T-cell (primary cell): ENCODE results near the gene OPHN1. TPM values are rescaled to one million over a fixed set of nuclear protein-coding genes. Genes with fewer than 3 reads are reported as not detected.

Experiments
- ATAC-seq, 4 experiments: fragments of 200-7000 bp in 3 of 4; fragments of 150-1000 bp in 1 of 4; cut with Tn5 transposase; replicated peaks in 1 of 4; 1 replicate in 3 of 4; 2 replicates in 1 of 4; pipeline ENCODE4 v1.10.0; 2021; ENCODE audit warnings: moderate library complexity in 3 of 4, mild to moderate bottlenecking in 2 of 4, moderate number of reproducible peaks in 1 of 4
- CTCF ChIA-PET, 2 donors: fragments of 300-600 bp; sonication (Branson Sonifier 250); formaldehyde crosslinking; loops; one replicate each; lab custom pipeline; 2022; ENCODE audit warnings: antibody characterized with exemption in 2 of 2; lab: Charles Lee
- POLR2A ChIA-PET, 2 donors: fragments of 300-600 bp; sonication (Branson Sonifier 250); formaldehyde crosslinking; loops; one replicate each; lab custom pipeline; 2022; ENCODE audit warnings: antibody characterized with exemption in 2 of 2; lab: Charles Lee
- DNase-seq, 35 experiments: peaks; one replicate each; pipeline versions ENCODE4 v3.0.0 to v3.0.0-alpha.2; 2013 to 2023
- H3K27ac ChIP-seq: one replicate; pipeline ENCODE4 v1.5.1; 2013; ENCODE audit warnings: low read length
- H3K27me3 ChIP-seq, 2 experiments: replicated peaks in 1 of 2; 1 replicate in 1 of 2; 2 replicates in 1 of 2; pipeline versions ENCODE4 v1.6.1 to v1.7.0; 2013; ENCODE audit warnings: low read length in 1 of 2, mixed read lengths in 1 of 2; ENCODE audit not compliant: control insufficient read depth in 2 of 2, insufficient read depth in 2 of 2; ENCODE audit errors: extremely low read depth in 1 of 2
- H3K36me3 ChIP-seq, 2 donors: 1 replicate in 1 of 2; 2 replicates in 1 of 2; pipeline versions ENCODE4 v1.6.1 to v1.7.0; 2013; ENCODE audit warnings: low read length in 1 of 2; ENCODE audit not compliant: control insufficient read depth in 2 of 2, insufficient read depth in 1 of 2; ENCODE audit errors: extremely low read depth in 1 of 2
- H3K4me1 ChIP-seq, 2 experiments: 1 replicate in 1 of 2; 2 replicates in 1 of 2; pipeline versions ENCODE4 v1.6.1 to v1.7.0; 2013; ENCODE audit warnings: low read length in 2 of 2, mixed read lengths in 1 of 2; ENCODE audit not compliant: insufficient read depth in 2 of 2, control insufficient read depth in 1 of 2; ENCODE audit errors: extremely low read depth in 1 of 2
- H3K4me3 ChIP-seq, 2 donors: 1 replicate in 1 of 2; 2 replicates in 1 of 2; pipeline versions ENCODE4 v1.5.1 to v1.7.0; 2013; ENCODE audit warnings: mild to moderate bottlenecking in 2 of 2, low read length in 1 of 2, moderate library complexity in 1 of 2; ENCODE audit not compliant: control insufficient read depth in 1 of 2; ENCODE audit errors: extremely low read depth in 1 of 2
- H3K9me3 ChIP-seq: 2 replicates; pipeline ENCODE4 v1.7.0; 2013
- H3K27ac Mint-ChIP-seq, 2 donors: one replicate each; pipeline ENCODE4 v1.8.0; 2020 to 2021; ENCODE audit warnings: mild to moderate bottlenecking in 2 of 2, mixed read lengths in 2 of 2
- H3K27me3 Mint-ChIP-seq, 2 donors: one replicate each; pipeline ENCODE4 v1.8.0; 2021 to 2022; ENCODE audit warnings: mixed read lengths in 2 of 2
- H3K36me3 Mint-ChIP-seq: one replicate; pipeline ENCODE4 v1.8.0; 2021; ENCODE audit warnings: mixed read lengths
- H3K4me1 Mint-ChIP-seq, 3 donors: one replicate each; pipeline ENCODE4 v1.8.0; 2020 to 2022; ENCODE audit warnings: mixed read lengths in 3 of 3, mild to moderate bottlenecking in 1 of 3
- H3K4me3 Mint-ChIP-seq, 3 donors: one replicate each; pipeline ENCODE4 v1.8.0; 2020 to 2022; ENCODE audit warnings: mild to moderate bottlenecking in 3 of 3, mixed read lengths in 3 of 3, moderate library complexity in 3 of 3
- H3K9me3 Mint-ChIP-seq, 3 donors: one replicate each; pipeline ENCODE4 v1.8.0; 2020 to 2022; ENCODE audit warnings: mixed read lengths in 3 of 3
- WGBS: methylation state at CpG from one replicate; pipeline ENCODE4 v1.1.5; 2013; ENCODE audit warnings: missing lambda C conversion rate; ENCODE audit not compliant: insufficient coverage; 5-methylcytosine and 5-hydroxymethylcytosine counted together
- total RNA-seq, 35 experiments: library from RNA in 6 of 35; stranded (reverse) in 6 of 35; fragments of 120-200 nt in 1 of 35; gene quantifications; one replicate each; pipeline versions ENCODE4 v1.2.1 to v1.2.4 and lab custom pipeline; 2013 to 2026

The OPHN1 gene
- total RNA-seq, 5 donors from 2014 or later (not counting 1 experiment from before 2014, with no cell fraction given), result 0.07 to 0.25 (median 0.15) TPM

DNA sequence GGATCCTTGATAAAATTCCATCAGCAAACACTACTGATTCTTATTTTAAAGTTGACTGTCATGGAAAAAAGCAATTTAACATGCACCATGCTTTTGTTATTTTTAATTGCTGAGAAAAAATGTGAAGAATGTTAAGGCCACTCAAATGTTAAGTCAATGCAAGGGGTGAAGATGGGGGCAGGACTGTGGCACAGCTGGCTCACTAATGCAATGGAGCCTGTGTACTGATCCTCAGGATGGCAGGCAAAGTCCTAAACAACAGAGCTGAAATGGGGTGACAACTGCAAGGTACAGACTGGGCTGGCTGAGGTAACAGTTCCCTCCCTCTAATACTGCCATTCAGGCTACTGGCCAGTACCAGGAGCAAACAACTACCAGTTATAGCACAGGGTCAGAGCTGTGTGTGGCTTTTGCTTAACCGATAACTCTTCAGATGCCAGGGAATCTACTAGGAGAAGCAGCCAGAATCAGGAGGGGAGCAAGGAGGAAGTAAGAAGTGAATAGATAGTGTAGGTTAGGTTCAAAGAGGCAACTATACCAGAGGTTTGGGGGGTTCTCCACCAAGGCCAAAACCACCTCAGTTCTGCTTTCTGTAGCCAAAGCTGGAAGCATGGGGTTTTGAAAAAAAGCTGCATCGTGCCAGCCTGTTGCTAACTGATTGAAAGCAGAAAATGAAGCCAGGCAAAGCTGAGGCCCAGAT is 372.6 kb downstream of the OPHN1 start:
- Histone ChIP-seq H3K4me1 (no peaks in the 10 kb centered on the region), H3K4me3 (no peak overlapping the region), H3K27ac (no peak overlapping the region), H3K9me3 (no peaks in the 10 kb centered on the region), H3K27me3 (no peaks in the 10 kb centered on the region), H3K36me3 (no peaks in the 10 kb centered on the region)
- Mint-ChIP-seq H3K36me3 (no peaks in the 10 kb centered on the region), H3K4me3 (no peak overlapping the region), H3K27ac (no peak overlapping the region), H3K9me3 (no peaks in the 10 kb centered on the region), H3K27me3 (no peaks in the 10 kb centered on the region), H3K4me1 (no peaks in the 10 kb centered on the region)
- ChIA-PET POLR2A (no interaction called here), CTCF (no interaction called here)
- WGBS, result 0% methylated on average over 1 of the region's 2 CpGs
- ATAC-seq (no peak), DNase-seq (no peak)

- no CpG with 5 or more reads among the region's 1 CpG for WGBS
- Mint-ChIP-seq H3K4me1 (no peaks in the 10 kb centered on the region), H3K27ac (no peak overlapping the region), H3K9me3 (no peaks in the 10 kb centered on the region), H3K4me3 (no peak overlapping the region), H3K27me3 (no peaks in the 10 kb centered on the region), H3K36me3 (no peaks in the 10 kb centered on the region)
- Histone ChIP-seq H3K36me3 (no peaks in the 10 kb centered on the region), H3K4me3 (no peak overlapping the region), H3K27ac (no peak overlapping the region), H3K9me3 (no peaks in the 10 kb centered on the region), H3K4me1 (no peaks in the 10 kb centered on the region), H3K27me3 (no peaks in the 10 kb centered on the region)
- ChIA-PET CTCF (no interaction called here), POLR2A (no interaction called here)
- DNase-seq, result no peak
- ATAC-seq, result no peak
Measured at GRCh38 chrX:68059469-68059868, 373.8 kb downstream of the OPHN1 start.

- no peaks in the 10 kb centered on the region for H3K27me3 ChIP-seq
- ChIA-PET CTCF (no interaction called here), POLR2A (no interaction called here)
- no peak overlapping the region for H3K4me3 Mint-ChIP-seq
- H3K27ac Mint-ChIP-seq, result no peak overlapping the region
- peaks cover 0 to 5% of the 10 kb centered on the region in 2 donors for H3K27me3 Mint-ChIP-seq
- H3K36me3 Mint-ChIP-seq, result no peaks in the 10 kb centered on the region
- DNase-seq (no peak), ATAC-seq (no peak)
- no peak overlapping the region for H3K4me3 ChIP-seq
- H3K9me3 ChIP-seq, result no peaks in the 10 kb centered on the region
- no peaks in the 10 kb centered on the region for H3K36me3 ChIP-seq
- no peaks in the 10 kb centered on the region for H3K9me3 Mint-ChIP-seq
- no peak overlapping the region for H3K27ac ChIP-seq
- no peaks in the 10 kb centered on the region for H3K4me1 Mint-ChIP-seq
- no peaks in the 10 kb centered on the region for H3K4me1 ChIP-seq
- WGBS, result 100% methylated on average over 1 of the region's 3 CpGs
Measured at GRCh38 chrX:68049466-68049865, 383.8 kb downstream of the OPHN1 start.

DNA sequence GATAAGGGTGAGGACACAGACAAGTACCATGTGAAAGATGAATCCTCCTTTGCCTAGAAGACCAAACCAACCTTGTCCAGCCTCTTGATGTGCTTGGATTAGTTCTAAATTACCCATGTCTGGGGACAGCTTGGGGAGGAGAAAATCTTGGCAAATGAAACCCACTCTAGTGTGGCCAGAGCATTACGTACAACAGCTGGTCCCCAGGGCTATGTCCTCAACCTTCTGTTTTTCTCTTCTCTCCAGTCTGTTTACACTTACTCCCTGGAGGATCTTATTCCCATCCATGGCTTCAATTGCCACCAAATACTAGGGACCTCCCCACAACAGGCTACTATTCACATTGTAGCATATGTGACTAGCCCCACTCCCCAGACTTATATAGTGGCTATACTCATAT is 384.5 kb downstream of the OPHN1 start:
- no peaks in the 10 kb centered on the region for H3K4me1 Mint-ChIP-seq
- Histone ChIP-seq H3K4me1 (no peaks in the 10 kb centered on the region), H3K36me3 (no peaks in the 10 kb centered on the region), H3K27ac (no peak overlapping the region), H3K27me3 (no peaks in the 10 kb centered on the region), H3K4me3 (no peak overlapping the region), H3K9me3 (no peaks in the 10 kb centered on the region)
- DNase-seq, result no peak
- no peaks in the 10 kb centered on the region for H3K36me3 Mint-ChIP-seq
- no CpG with 5 or more reads among the region's 1 CpG for WGBS
- H3K27me3 Mint-ChIP-seq, result peaks cover 0 to 5% of the 10 kb centered on the region in 2 donors
- ChIA-PET CTCF (no interaction called here), POLR2A (no interaction called here)
- no peaks in the 10 kb centered on the region for H3K9me3 Mint-ChIP-seq
- ATAC-seq, result no peak
- no peak overlapping the region for H3K27ac Mint-ChIP-seq
- no peak overlapping the region for H3K4me3 Mint-ChIP-seq

DNA sequence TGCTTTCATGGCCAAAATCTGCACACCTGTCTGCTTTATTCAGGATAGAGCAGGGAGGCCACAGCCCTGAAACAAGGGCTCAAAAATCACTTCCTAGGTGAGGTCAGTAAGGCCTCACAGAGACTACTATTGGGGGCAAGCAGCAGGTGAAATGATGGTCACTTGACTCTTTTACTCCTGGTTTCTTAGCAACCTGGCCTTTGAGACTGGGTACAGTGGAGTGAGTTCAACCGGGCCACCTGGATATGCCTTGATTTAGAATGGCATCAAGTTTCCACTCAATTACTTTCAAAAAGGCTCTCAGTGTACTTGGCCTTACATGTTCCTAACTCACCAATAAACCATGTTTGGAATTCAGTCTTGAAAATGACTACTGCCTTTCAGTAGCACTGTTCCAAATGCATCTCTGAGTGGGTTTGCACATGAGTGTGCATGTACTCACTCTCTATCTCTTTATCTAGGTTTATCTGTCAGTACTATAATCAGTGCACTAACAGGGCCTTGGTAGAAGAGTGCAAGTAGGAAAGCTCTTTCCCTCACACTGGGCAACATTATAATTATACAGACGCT is 388.2 kb downstream of the OPHN1 start:
- no peak overlapping the region for H3K4me3 ChIP-seq
- Mint-ChIP-seq H3K4me1 (no peaks in the 10 kb centered on the region), H3K9me3 (no peaks in the 10 kb centered on the region), H3K36me3 (no peaks in the 10 kb centered on the region), H3K27ac (no peak overlapping the region), H3K4me3 (no peak overlapping the region), H3K27me3 (no peaks in the 10 kb centered on the region)
- POLR2A ChIA-PET, result no interaction called here
- no CpG with 5 or more reads among the region's 2 CpGs for WGBS
- H3K36me3 ChIP-seq, result no peaks in the 10 kb centered on the region
- no peak overlapping the region for H3K27ac ChIP-seq
- H3K4me1 ChIP-seq, result no peaks in the 10 kb centered on the region
- ATAC-seq, result no peak
- CTCF ChIA-PET, result no interaction called here
- DNase-seq, result no peak
- no peaks in the 10 kb centered on the region for H3K9me3 ChIP-seq
- no peaks in the 10 kb centered on the region for H3K27me3 ChIP-seq

DNA sequence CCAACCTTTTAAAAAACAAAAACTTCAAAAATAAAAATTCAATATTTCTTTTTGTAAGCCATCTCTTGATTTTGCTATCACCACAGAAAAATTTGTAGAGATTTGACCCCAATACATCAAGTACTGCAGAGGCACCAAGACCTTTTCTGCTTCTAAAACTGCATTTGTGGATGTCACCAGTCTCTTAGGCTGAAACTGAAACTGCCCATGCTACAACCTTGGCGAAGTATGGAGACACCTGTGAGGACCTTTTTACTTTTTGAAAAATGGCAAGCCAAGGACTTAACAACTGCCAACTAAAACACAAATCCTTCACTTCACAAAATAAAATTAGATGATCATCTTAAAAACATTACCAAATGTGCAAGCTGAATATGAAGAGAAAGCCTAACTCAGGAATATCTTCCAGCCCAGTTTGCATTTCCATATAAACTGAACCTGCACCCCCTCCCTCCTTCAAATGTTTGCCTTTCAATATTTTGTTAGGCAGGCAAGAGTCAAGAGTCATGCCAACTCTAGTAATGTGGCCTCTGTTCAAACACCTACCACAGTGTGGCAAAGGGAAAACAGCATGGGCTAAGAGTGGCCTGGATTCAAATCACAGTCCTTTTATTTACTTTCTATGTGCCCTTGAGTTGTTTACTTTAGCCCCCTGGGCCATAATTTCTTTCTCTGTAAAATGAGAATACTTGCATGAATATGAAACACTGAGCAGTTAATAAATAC is 389.4 kb downstream of the OPHN1 start:
- no CpG with 5 or more reads among the region's 1 CpG for WGBS
- Mint-ChIP-seq H3K27ac (no peak overlapping the region), H3K36me3 (no peaks in the 10 kb centered on the region), H3K27me3 (peaks cover 0 to 4% of the 10 kb centered on the region in 2 donors), H3K4me3 (no peak overlapping the region), H3K4me1 (no peaks in the 10 kb centered on the region), H3K9me3 (peaks cover 0 to 4% (median 3%) of the 10 kb centered on the region in 3 donors)
- ATAC-seq, result no peak
- Histone ChIP-seq H3K9me3 (no peaks in the 10 kb centered on the region), H3K27ac (no peak overlapping the region), H3K27me3 (no peaks in the 10 kb centered on the region), H3K36me3 (no peaks in the 10 kb centered on the region), H3K4me1 (no peaks in the 10 kb centered on the region), H3K4me3 (no peak overlapping the region)
- no peak for DNase-seq
- CTCF ChIA-PET, result no interaction called here
- POLR2A ChIA-PET, result no interaction called here
